Fibroblast of upper back skin (primary cell): ENCODE measurements around the gene TCF12.
A peak's percentile ranks its signal among the peaks of the same experiment; 100 is the strongest.
"Not testable (repeated sequence)": the region's sequence is repeated elsewhere in the genome, so short reads cannot be mapped to it uniquely, and the experiment has no call there.

ENCODE experiments used
- DNase-seq: peaks from one replicate; pipeline ENCODE4 v3.0.0-alpha.2; 2013

The TCF12 gene

GRCh38 chr15:56980473-56980872 is 62.0 kb downstream of the TCF12 start:
- no peak for DNase-seq

DNA sequence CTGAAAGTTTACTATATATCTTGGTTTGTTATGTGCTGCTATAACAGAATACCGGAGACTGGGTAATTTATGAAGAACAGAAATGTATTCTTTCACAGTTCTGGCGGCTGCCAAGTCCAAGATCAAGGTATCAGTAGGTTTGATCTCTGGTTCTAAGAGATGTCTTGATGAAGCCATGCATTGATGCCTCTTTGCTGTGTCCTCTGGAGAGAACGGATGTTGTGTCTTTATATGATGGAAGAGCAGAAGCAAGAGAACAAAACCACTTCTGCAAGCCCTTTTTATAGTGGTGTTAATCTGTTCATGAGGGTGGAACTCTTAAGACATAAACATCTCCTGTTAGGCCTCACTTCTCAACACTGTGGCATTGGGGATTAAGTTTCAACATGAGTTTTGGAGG is 62.7 kb downstream of the TCF12 start:
- no peak for DNase-seq

GRCh38 chr15:56982987-56983386 is 64.5 kb downstream of the TCF12 start:
- DNase-seq = no peak

- DNase-seq = peak; percentile 56
These were observed 66.4 kb downstream of the TCF12 start for GRCh38 chr15:56984681-56985481.

- no peak for DNase-seq
These were observed 67.4 kb downstream of the TCF12 start for GRCh38 chr15:56985856-56986255.

- no peak for DNase-seq
These were observed 68.8 kb downstream of the TCF12 start for GRCh38 chr15:56987286-56987685.

DNA sequence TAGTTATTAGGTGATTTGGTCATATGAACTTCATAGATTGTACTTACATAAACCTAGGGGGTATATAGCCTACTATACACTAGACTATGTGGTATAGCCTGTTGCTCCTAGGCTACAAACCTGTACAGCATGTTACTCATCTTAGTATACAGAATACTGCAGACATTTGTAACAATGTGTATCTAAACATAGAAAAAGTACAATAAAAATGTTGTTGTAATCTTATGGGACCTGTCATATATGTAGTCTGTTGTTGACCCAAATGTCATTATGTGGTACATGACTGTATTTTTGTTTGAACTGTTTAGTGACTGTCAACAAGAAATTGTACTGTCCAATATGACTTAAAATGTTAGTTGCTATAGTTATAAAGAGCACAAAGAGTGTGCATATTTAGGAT is 69.8 kb downstream of the TCF12 start:
- DNase-seq = no peak

DNA sequence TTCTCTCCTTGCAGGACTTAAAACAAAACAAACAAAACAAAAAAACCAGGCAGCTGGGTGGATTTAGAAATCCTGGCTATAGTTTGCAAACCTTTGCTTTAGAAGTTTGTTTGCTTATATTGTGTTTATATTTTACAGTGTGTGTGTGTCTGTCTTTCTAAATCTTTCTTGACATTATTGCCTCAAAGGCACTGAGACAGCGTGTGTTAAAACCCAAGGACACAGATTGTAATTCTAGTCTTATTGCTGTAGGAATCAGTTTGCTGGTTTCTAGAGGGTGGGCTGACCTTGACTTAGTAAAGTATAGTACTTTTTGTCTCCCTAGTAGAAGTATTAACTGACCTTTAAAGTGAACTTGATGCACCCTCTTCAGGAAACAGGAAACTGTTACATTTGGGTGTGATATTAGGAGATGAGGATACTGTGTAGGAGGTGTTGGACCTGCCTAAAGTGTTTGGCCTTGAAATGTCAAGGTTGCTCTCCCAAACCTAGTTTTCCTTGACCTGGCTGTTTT is 71.0 kb downstream of the TCF12 start:
- no peak for DNase-seq

DNA sequence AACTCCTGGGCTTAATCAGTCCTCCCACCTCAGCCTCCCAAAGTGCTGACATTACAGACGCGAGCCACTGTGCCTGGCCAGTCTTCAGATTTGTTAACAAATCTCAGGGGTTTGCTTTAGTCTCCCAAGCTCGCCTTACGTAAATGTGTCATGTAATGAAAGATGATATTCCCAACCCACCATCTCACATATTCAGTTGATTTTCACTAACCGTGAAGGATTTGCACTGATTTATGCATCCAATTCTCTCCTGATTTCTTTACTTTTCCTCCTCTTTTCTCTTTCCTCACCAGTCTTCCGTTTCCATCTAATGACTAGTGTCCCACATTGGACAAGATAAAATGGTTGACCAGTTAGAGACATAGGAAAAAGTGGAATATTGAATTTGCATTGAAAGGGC is 72.6 kb downstream of the TCF12 start:
- no peak for DNase-seq

- no peak for DNase-seq
These were observed 74.3 kb downstream of the TCF12 start for GRCh38 chr15:56992725-56993124.

- no peak for DNase-seq
These were observed 75.8 kb downstream of the TCF12 start for GRCh38 chr15:56994280-56994679.

GRCh38 chr15:56996093-56996492 is 77.6 kb downstream of the TCF12 start:
- DNase-seq = no peak

GRCh38 chr15:56996746-56997470 is 78.5 kb downstream of the TCF12 start:
- no peak for DNase-seq

DNA sequence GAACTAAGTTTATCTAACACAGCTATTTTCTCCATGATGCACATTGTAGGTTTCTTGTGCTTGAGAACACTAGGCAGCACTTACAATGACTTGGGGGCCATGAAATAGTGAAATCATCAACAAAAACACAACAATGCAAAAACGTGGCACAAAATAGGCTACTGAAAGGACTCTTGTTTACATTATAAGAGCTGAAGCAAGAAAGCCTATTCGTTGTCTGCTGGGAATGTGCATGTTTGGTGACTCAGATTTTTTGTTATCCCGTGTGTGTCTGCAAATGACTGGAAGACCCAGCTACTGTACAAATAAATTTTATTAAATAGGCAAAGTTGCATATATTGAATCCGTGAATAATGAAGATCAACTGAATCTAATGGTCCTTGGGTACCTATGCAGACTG is 85.0 kb downstream of the TCF12 start:
- DNase-seq = peak; percentile 53

DNA sequence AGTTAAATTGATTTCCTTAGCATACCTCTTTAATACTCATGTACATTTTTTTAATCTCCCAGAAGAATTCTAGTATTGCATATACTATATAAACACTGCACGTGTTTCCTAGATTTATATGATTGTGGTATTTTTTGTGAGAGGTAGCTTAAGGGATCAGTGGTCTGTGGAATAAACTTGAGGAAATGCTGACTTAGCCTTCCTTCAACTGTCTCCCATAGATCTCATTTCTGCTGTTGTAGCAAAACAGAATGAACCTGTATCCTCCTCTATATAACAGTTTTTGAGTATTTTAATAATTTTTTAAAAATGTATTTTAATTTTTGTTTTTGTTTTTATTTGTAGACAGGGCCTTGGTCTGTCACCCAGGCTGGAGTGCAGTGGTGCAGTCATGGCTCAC is 86.8 kb downstream of the TCF12 start:
- no peak for DNase-seq

DNA sequence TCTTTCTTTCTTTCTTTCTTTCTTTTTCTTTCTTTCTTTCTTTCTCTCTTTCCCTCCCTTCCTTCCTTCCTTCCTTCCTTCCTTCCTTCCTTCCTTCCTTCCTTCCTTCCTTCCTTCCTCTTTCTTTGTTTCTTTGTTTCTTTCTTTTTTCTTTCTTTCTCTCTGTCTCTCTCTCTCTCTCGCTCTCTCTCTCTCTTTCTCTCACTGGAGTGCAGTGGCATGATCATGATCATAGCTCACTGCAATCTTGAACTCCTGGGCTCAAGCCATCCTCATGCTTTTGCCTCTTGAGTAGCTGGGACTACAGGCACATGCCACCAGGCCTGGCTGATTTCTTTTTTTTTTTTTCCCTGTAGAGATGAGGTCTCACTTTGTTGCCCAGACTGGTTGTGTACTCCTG is 89.4 kb downstream of the TCF12 start:
- not testable (repeated sequence) for DNase-seq

GRCh38 chr15:57010724-57011123 is 92.3 kb downstream of the TCF12 start:
- DNase-seq = no peak

DNA sequence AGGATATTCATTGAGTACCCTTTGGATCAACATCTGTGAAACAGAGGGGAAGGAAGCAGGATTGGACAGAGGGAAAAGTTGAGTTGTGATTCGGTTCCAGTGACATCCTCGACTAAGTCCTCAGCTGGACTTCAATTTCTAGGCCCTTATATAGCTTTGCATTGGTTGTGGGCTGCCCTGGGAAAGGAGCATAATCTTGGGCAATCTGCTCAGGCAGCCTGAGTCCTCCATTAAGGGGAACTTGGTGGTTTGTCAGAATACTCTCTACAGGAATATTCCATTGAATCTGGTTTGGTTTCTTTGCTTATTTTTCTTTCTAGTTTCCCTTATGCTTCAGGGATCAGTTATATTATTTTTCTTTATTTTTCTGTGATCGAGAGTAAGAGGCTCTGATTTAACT is 94.1 kb downstream of the TCF12 start:
- no peak for DNase-seq

- not testable (repeated sequence) for DNase-seq
These were observed 96.5 kb downstream of the TCF12 start for GRCh38 chr15:57014896-57015295.

DNA sequence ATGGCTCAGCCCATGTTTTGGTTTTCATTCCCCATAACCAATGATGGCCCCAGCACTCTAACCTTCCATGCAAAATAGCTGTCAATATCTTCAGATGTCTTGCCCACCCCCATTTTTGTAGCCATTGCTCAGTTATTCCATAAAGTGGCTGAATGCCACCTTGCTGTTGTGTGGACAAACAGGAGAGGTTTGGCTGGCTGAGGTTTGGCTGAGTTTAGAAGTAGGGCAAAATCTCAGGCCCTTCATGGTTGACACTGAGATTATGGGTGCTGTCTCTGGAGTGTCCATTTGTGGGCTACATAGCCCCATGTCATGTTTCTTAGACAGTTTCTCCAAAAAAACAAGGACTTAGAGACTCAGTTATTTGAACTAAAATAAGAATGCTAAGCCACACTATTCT is 96.9 kb downstream of the TCF12 start:
- no peak for DNase-seq

- DNase-seq = no peak
These were observed 97.5 kb downstream of the TCF12 start for GRCh38 chr15:57015897-57016296.

- DNase-seq = no peak
These were observed 98.6 kb downstream of the TCF12 start for GRCh38 chr15:57017024-57017423.

DNA sequence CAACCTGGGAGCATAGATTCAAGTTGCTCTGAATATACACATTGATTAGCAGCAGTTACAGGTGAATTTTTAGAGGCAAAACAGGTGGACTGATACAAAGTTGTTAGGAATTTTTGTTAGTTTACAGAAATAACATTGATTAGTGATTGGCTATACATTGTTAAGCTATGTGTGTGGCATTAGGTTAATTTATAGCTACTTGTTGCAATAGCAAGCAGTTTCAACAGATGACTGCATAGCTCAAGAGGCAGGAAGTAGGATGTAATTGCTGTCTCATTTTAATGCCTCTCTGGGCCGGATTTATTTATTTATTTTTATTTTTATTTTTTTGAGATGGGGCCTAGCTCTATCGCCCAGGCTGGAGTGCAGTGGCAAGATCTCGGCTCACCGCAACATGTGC is 99.7 kb downstream of the TCF12 start:
- DNase-seq = no peak

DNA sequence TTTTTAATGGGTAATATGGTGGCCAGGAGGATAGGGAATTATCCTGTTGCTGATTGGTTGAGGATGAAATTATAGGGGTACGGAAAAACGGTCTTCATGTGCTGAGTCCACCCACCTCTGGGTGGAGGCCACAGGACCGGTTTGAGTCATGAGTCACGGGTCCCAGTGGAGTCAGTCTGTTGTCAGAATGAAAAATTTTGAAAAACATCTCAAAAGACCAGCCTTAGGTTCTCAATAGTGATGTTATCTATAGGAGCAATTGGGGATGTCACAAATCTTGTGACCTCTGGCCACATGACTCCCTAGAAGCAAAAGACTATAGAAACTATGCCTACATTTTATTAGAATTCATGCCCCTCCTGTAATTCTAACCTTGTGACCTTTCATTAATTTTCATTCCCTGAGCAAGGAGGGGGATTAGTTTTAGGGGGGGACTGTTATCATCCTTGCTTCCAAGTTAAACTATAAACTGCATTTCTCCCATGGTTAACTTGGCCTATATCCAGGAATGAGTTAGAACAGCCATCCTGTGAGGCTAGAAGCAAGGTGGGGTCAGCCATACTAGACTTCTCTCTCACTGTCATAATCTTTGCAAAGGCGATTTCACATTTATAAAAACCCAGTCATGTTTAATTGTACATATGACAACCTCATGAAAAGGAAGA is 101.2 kb downstream of the TCF12 start:
- no peak for DNase-seq
